T-helper 1 cell treated with Interleukin-12 subunit alpha and Interleukin-12 subunit beta and Interleukin-4 antibody, amounts not matched to agents 30 μg/mL and 1 μg/mL, for 36 hours (primary cell): ENCODE results near the gene HES5.
A peak's percentile ranks its signal among the peaks of the same experiment; 100 is the strongest.

Experiments
- H3K27ac Mint-ChIP-seq: one replicate; pipeline ENCODE4 v1.8.0; 2021; ENCODE audit warnings: mild to moderate bottlenecking, mixed read lengths
- H3K27me3 Mint-ChIP-seq: one replicate; pipeline ENCODE4 v1.8.0; 2021; ENCODE audit warnings: low read depth, mixed read lengths
- H3K36me3 Mint-ChIP-seq: one replicate; pipeline ENCODE4 v1.8.0; 2021; ENCODE audit warnings: low read depth, mixed read lengths
- H3K4me1 Mint-ChIP-seq: one replicate; pipeline ENCODE4 v1.8.0; 2021; ENCODE audit warnings: low read depth, mixed read lengths
- H3K4me3 Mint-ChIP-seq: one replicate; pipeline ENCODE4 v1.8.0; 2021; ENCODE audit warnings: mild to moderate bottlenecking, moderate library complexity, mixed read lengths
- H3K9me3 Mint-ChIP-seq: one replicate; pipeline ENCODE4 v1.8.0; 2021; ENCODE audit warnings: mixed read lengths

Gene HES5

DNA sequence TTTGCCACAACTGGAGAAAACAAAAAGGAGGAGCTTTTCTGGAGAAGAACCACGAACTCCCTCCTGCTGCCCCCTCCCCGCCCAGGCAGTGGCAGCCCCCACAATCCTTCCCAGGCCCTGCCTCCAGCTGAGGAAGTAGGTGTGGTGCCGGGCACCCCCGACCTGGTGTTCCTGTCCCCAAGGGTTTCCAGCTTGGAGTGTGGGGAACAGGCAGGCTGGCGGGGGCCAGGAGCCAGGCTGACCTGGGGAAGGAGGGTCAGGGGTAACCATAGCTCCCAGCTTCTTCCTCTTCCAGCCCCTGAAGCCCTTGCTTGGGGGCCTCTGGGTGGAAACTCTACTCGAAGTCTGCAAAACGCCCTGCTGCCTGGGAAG is 4.2 kb upstream of the HES5 start:
- H3K27ac Mint-ChIP-seq, result no peak overlapping the region
- H3K36me3 Mint-ChIP-seq, result no peaks in the 10 kb centered on the region
- peaks cover 23% of the 10 kb centered on the region for H3K27me3 Mint-ChIP-seq
- no peak overlapping the region for H3K4me3 Mint-ChIP-seq
- H3K9me3 Mint-ChIP-seq, result no peaks in the 10 kb centered on the region
- H3K4me1 Mint-ChIP-seq, result no peaks in the 10 kb centered on the region

GRCh38 chr1:2533365-2533764 is 3.3 kb upstream of the HES5 start:
- no peaks in the 10 kb centered on the region for H3K4me1 Mint-ChIP-seq
- no peak overlapping the region for H3K27ac Mint-ChIP-seq
- peaks cover 30% of the 10 kb centered on the region for H3K27me3 Mint-ChIP-seq
- H3K4me3 Mint-ChIP-seq, result no peak overlapping the region
- no peaks in the 10 kb centered on the region for H3K9me3 Mint-ChIP-seq
- H3K36me3 Mint-ChIP-seq, result no peaks in the 10 kb centered on the region

- H3K27ac Mint-ChIP-seq, result no peak overlapping the region
- no peaks in the 10 kb centered on the region for H3K4me1 Mint-ChIP-seq
- no peak overlapping the region for H3K4me3 Mint-ChIP-seq
- peaks cover 30% of the 10 kb centered on the region for H3K27me3 Mint-ChIP-seq
- H3K9me3 Mint-ChIP-seq, result no peaks in the 10 kb centered on the region
- no peaks in the 10 kb centered on the region for H3K36me3 Mint-ChIP-seq
Observed at GRCh38 chr1:2532485-2533160, 2.6 kb upstream of the HES5 start.

GRCh38 chr1:2530513-2531361 is 674 bp upstream of the HES5 start:
- Mint-ChIP-seq H3K27me3 (peaks cover 32% of the 10 kb centered on the region), H3K4me1 (peaks cover 4% of the 10 kb centered on the region), H3K36me3 (no peaks in the 10 kb centered on the region), H3K4me3 (no peak overlapping the region), H3K9me3 (no peaks in the 10 kb centered on the region), H3K27ac (no peak overlapping the region)

- no peaks in the 10 kb centered on the region for H3K9me3 Mint-ChIP-seq
- peaks cover 27% of the 10 kb centered on the region for H3K27me3 Mint-ChIP-seq
- H3K27ac Mint-ChIP-seq, result no peak overlapping the region
- peak overlapping the region; percentile 68 for H3K4me3 Mint-ChIP-seq
- H3K4me1 Mint-ChIP-seq, result peaks cover 12% of the 10 kb centered on the region
- H3K36me3 Mint-ChIP-seq, result peaks cover 3% of the 10 kb centered on the region
Observed at GRCh38 chr1:2528966-2529783, 888 bp downstream of the HES5 start.

DNA sequence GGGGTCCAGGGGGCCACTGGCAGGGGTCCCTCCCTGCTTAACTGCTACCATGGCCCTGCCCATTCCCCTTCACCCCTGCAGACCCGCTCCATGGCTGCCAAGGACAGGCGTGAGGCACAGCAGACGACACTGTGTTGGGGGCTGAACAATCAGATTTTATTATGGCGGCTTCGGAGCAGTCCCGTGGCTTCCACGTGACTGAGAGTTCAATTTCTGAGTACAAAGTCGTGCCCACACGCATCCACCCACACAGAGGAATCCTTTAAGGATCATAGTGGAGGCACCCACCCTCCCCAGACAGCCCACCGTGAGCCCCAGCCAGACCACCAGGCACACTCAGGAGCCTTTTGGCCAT is 1.5 kb downstream of the HES5 start:
- Mint-ChIP-seq H3K36me3 (peaks cover 3% of the 10 kb centered on the region), H3K4me1 (peaks cover 16% of the 10 kb centered on the region), H3K27me3 (peaks cover 27% of the 10 kb centered on the region), H3K4me3 (no peak overlapping the region), H3K9me3 (no peaks in the 10 kb centered on the region), H3K27ac (no peak overlapping the region)

- H3K9me3 Mint-ChIP-seq, result no peaks in the 10 kb centered on the region
- H3K27me3 Mint-ChIP-seq, result peaks cover 22% of the 10 kb centered on the region
- no peak overlapping the region for H3K27ac Mint-ChIP-seq
- peaks cover 3% of the 10 kb centered on the region for H3K36me3 Mint-ChIP-seq
- no peak overlapping the region for H3K4me3 Mint-ChIP-seq
- peaks cover 22% of the 10 kb centered on the region for H3K4me1 Mint-ChIP-seq
Observed at GRCh38 chr1:2528016-2528415, 2.0 kb downstream of the HES5 start.

DNA sequence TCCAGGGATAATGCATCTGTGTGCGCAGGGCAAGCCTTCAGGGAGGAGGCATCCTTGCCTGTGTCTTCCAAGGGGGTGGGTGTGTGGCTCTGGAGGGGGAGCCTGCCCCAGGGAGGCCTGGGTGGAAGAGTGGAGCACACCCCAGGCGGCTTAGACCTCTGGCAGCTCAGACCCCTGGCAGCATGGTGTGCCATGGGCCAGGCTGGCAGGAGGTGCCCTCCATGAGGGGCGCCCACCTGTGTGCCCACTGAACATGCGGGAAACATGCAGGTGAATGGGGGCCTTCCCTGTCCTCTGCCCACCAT is 2.6 kb downstream of the HES5 start:
- Mint-ChIP-seq H3K27ac (no peak overlapping the region), H3K9me3 (no peaks in the 10 kb centered on the region), H3K36me3 (peaks cover 6% of the 10 kb centered on the region), H3K27me3 (peaks cover 19% of the 10 kb centered on the region), H3K4me1 (peaks cover 27% of the 10 kb centered on the region), H3K4me3 (no peak overlapping the region)

DNA sequence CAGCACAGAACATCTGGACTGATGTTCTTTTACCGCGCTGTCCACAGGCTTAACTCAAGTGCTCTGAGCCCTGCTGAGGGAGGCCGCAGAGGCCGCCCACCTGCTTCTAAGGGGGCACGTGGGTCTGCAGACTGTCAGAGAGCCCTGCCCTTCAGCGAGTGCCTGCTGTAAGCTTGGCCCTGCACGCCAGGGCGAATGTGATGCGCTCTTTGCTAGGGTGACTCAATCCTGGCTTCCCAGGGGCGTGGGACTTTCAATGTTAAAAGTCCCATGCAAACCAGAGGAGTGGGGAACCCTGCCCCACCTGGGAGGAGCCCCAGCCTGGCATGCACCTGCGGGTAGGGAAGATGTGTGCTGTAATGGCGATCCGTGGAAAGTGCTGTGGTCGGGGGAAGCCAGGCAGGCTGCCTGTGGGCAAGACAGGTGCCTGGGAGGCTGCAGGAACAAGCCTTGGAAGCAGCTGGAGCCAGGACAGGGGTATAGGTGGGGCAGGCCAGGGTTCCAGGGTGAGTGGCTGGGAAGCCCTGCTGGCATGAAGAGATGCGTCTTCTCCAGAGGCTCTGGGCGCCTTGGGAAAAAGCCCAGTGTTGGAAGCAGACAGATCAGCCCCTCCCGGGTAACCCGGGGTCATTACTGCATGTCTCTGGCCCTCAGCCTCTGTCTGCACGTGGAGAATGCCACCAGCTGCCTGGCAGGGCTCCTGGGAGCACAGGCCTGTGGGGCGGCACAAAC is 3.1 kb downstream of the HES5 start:
- peaks cover 19% of the 10 kb centered on the region for H3K27me3 Mint-ChIP-seq
- H3K4me3 Mint-ChIP-seq, result peak overlapping the region; percentile 37
- H3K4me1 Mint-ChIP-seq, result peaks cover 32% of the 10 kb centered on the region
- no peaks in the 10 kb centered on the region for H3K9me3 Mint-ChIP-seq
- peaks cover 8% of the 10 kb centered on the region for H3K36me3 Mint-ChIP-seq
- H3K27ac Mint-ChIP-seq, result peak overlapping the region; percentile 4

GRCh38 chr1:2525920-2526823 is 3.9 kb downstream of the HES5 start, which contains the start of gene PANK4:
Gene PANK4, minus strand, starts transcription at chr1:2526596. Its CDS starts 9 bp downstream, at chr1:2526587.
- Mint-ChIP-seq H3K9me3 (no peaks in the 10 kb centered on the region), H3K4me3 (peak within 1 kb of the TSS; percentile 91), H3K27ac (peak within 1 kb of the TSS; percentile 90), H3K4me1 (peaks cover 32% of the 10 kb centered on the region), H3K36me3 (peaks cover 10% of the 10 kb centered on the region), H3K27me3 (peaks cover 19% of the 10 kb centered on the region)

- Mint-ChIP-seq H3K27ac (peak overlapping the region; percentile 45), H3K9me3 (no peaks in the 10 kb centered on the region), H3K36me3 (peaks cover 13% of the 10 kb centered on the region), H3K4me3 (peak overlapping the region; percentile 88), H3K4me1 (peaks cover 32% of the 10 kb centered on the region), H3K27me3 (peaks cover 13% of the 10 kb centered on the region)
Observed at GRCh38 chr1:2525572-2525919, 4.5 kb downstream of the HES5 start.

GRCh38 chr1:2523891-2524609 is 6.0 kb downstream of the HES5 start:
- H3K4me3 Mint-ChIP-seq, result peak overlapping the region; percentile 88
- peaks cover 14% of the 10 kb centered on the region for H3K36me3 Mint-ChIP-seq
- peaks cover 32% of the 10 kb centered on the region for H3K4me1 Mint-ChIP-seq
- H3K27ac Mint-ChIP-seq, result peak overlapping the region; percentile 94
- no peaks in the 10 kb centered on the region for H3K9me3 Mint-ChIP-seq
- H3K27me3 Mint-ChIP-seq, result peaks cover 11% of the 10 kb centered on the region
